GM12864 (cell line): ENCODE data around the gene RALGPS2.
"Not testable (repeated sequence)": the region's sequence is repeated elsewhere in the genome, so short reads cannot be mapped to it uniquely, and the experiment has no call there.

Experiments used
- DNase-seq: peaks from one replicate; pipeline ENCODE4 v3.0.0-alpha.2; 2011; ENCODE audit warnings: low read depth
- H3K4me3 ChIP-seq: 2 replicates; pipeline ENCODE4 v1.5.1; 2011; ENCODE audit warnings: mild to moderate bottlenecking, low read depth, low read length, control low read depth
- CTCF ChIP-seq: IDR thresholded peaks from 2 replicates; pipeline ENCODE4 v1.5.1; 2011; ENCODE audit warnings: low read depth, mild to moderate bottlenecking, moderate library complexity, low read length, control low read depth, inconsistent platforms; ENCODE audit errors: missing control alignments

The RALGPS2 gene

GRCh38 chr1:178821134-178821866 is 96.3 kb downstream of the RALGPS2 start:
- DNase-seq = no peak
- TF ChIP-seq CTCF = no peak
- H3K4me3 ChIP-seq = no peak overlapping the region

- TF ChIP-seq CTCF = no peak
- no peak for DNase-seq
- H3K4me3 ChIP-seq = no peak overlapping the region
Observed at GRCh38 chr1:178825167-178825566, 100.1 kb downstream of the RALGPS2 start.

GRCh38 chr1:178844436-178844835 is 119.4 kb downstream of the RALGPS2 start:
- TF ChIP-seq CTCF = no peak
- no peak overlapping the region for H3K4me3 ChIP-seq
- DNase-seq = no peak

- no peak for TF ChIP-seq CTCF
- no peak for DNase-seq
- H3K4me3 ChIP-seq = no peak overlapping the region
Observed at GRCh38 chr1:178846306-178846705, 121.3 kb downstream of the RALGPS2 start.

GRCh38 chr1:178847396-178847849 is 122.4 kb downstream of the RALGPS2 start:
- TF ChIP-seq CTCF = no peak
- H3K4me3 ChIP-seq = no peak overlapping the region
- no peak for DNase-seq

GRCh38 chr1:178847919-178848318 is 122.9 kb downstream of the RALGPS2 start:
- H3K4me3 ChIP-seq, DNase-seq: not testable (repeated sequence)

- TF ChIP-seq CTCF = no peak
- H3K4me3 ChIP-seq = no peak overlapping the region
- DNase-seq = no peak
Observed at GRCh38 chr1:178849918-178850317, 124.9 kb downstream of the RALGPS2 start.
